CD8-positive, alpha-beta memory T cell (primary cell): Measurements from ENCODE around the gene CIDEB. TPM values are rescaled to one million over a fixed set of nuclear protein-coding genes. Genes with fewer than 3 reads are reported as not detected.

Source experiments
- CTCF ChIA-PET: fragments of 350-600 bp; sonication (Branson Sonifier 250); formaldehyde crosslinking; loops from one replicate; lab custom pipeline; 2021; ENCODE audit warnings: antibody characterized with exemption; lab: Charles Lee
- POLR2A ChIA-PET: fragments of 350-600 bp; sonication (Branson Sonifier 250); formaldehyde crosslinking; loops from one replicate; lab custom pipeline; 2021; ENCODE audit warnings: antibody characterized with exemption; lab: Charles Lee
- DNase-seq, 5 donors: peaks; one replicate each; pipeline versions ENCODE4 v3.0.0 to v3.0.0-alpha.2; 2020 to 2022; ENCODE audit warnings: mixed read lengths in 1 of 5
- H3K27ac ChIP-seq: one replicate; pipeline ENCODE4 v1.7.0; 2013; ENCODE audit warnings: low read depth, mild to moderate bottlenecking, low read length, moderate library complexity
- H3K27me3 ChIP-seq: 2 replicates; pipeline ENCODE4 v1.7.0; 2013; ENCODE audit warnings: low read length, mild to moderate bottlenecking; ENCODE audit not compliant: insufficient read depth, poor library complexity, severe bottlenecking
- H3K36me3 ChIP-seq: 2 replicates; pipeline ENCODE4 v1.7.0; 2013; ENCODE audit warnings: mild to moderate bottlenecking, low read length, moderate library complexity; ENCODE audit not compliant: insufficient read depth
- H3K4me1 ChIP-seq: 2 replicates; pipeline ENCODE4 v1.7.0; 2013; ENCODE audit warnings: mild to moderate bottlenecking, low read length, moderate library complexity; ENCODE audit not compliant: insufficient read depth
- H3K4me3 ChIP-seq: 2 replicates; pipeline ENCODE4 v1.7.0; 2013; ENCODE audit warnings: mild to moderate bottlenecking, low read length
- H3K9me3 ChIP-seq: 2 replicates; pipeline ENCODE4 v1.7.0; 2013; ENCODE audit warnings: mild to moderate bottlenecking, low read length
- H3K27ac Mint-ChIP-seq, 8 donors: one replicate each; pipeline ENCODE4 v1.8.0; 2020 to 2021; ENCODE audit warnings: mixed read lengths in 8 of 8, mild to moderate bottlenecking in 6 of 8, inconsistent platforms in 3 of 8, moderate library complexity in 3 of 8
- H3K27me3 Mint-ChIP-seq, 2 donors: one replicate each; pipeline ENCODE4 v1.8.0; 2020 to 2021; ENCODE audit warnings: mixed read lengths in 2 of 2, mild to moderate bottlenecking in 1 of 2, moderate library complexity in 1 of 2
- H3K36me3 Mint-ChIP-seq, 3 donors: one replicate each; pipeline ENCODE4 v1.8.0; 2020 to 2021; ENCODE audit warnings: mixed read lengths in 3 of 3, inconsistent platforms in 1 of 3, mild to moderate bottlenecking in 1 of 3
- H3K4me1 Mint-ChIP-seq, 3 donors: one replicate each; pipeline ENCODE4 v1.8.0; 2020 to 2021; ENCODE audit warnings: mixed read lengths in 3 of 3, inconsistent platforms in 1 of 3, mild to moderate bottlenecking in 1 of 3
- H3K4me3 Mint-ChIP-seq, 7 donors: one replicate each; pipeline ENCODE4 v1.8.0; 2020 to 2021; ENCODE audit warnings: mixed read lengths in 7 of 7, mild to moderate bottlenecking in 6 of 7, moderate library complexity in 4 of 7, inconsistent platforms in 2 of 7
- H3K9me3 Mint-ChIP-seq, 5 donors: one replicate each; pipeline ENCODE4 v1.8.0; 2020 to 2022; ENCODE audit warnings: mixed read lengths in 5 of 5, mild to moderate bottlenecking in 3 of 5, moderate library complexity in 2 of 5, inconsistent platforms in 1 of 5
- polyA plus RNA-seq: library from polyadenylated mRNA; unstranded; fragments of 300-500 nt; fragmentation: Illumina TruSeq; gene quantifications from one replicate; pipeline ENCODE4 v1.2.3, GENCODE V29; 2021
- total RNA-seq, 2 experiments: library from RNA; stranded (reverse); gene quantifications; one replicate each; pipeline ENCODE4 v1.2.3, GENCODE V29; 2021

The CIDEB gene
- total and polyA plus RNA-seq, 3 experiments from 2014 or later, result 12.4 to 27.5 (median 12.7) TPM

GRCh38 chr14:24262821-24263733, 44.7 kb downstream of the CIDEB start, which contains the start of gene TGM1:
Gene TGM1 (minus strand): TSS chr14:24263177. CDS start chr14:24262352, 825 bp downstream.
- Mint-ChIP-seq H3K4me3 (no peak within 1 kb of the TSS), H3K27me3 (no peaks in the 10 kb centered on the region), H3K4me1 (peaks cover 0 to 6% (median 5%) of the 10 kb centered on the region in 3 donors), H3K9me3 (no peaks in the 10 kb centered on the region), H3K27ac (peak within 1 kb of the TSS in 1 of 8 donors; percentile 64), H3K36me3 (peaks cover 7 to 53% (median 14%) of the 10 kb centered on the region in 3 donors)
- no peak within 1 kb of the TSS for H3K4me3 ChIP-seq
- ChIA-PET CTCF (interaction anchor here (1.0 to 1.8 kb wide), 3 partner anchors 8 to 34 kb away, joined by 3 to 6 read pairs (median 4); partner anchors contain the start of gene RABGGTA), POLR2A (no interaction called here)
- no peaks in the 10 kb centered on the region for H3K27me3 ChIP-seq
- no peaks in the 10 kb centered on the region for H3K4me1 ChIP-seq
- H3K9me3 ChIP-seq, result no peaks in the 10 kb centered on the region
- H3K27ac ChIP-seq, result no peak within 1 kb of the TSS
- peaks cover 14% of the 10 kb centered on the region for H3K36me3 ChIP-seq
- DNase-seq, result no peak

- Mint-ChIP-seq H3K9me3 (no peaks in the 10 kb centered on the region), H3K4me1 (peaks cover 0 to under 1% (median 0%) of the 10 kb centered on the region in 3 donors), H3K36me3 (peaks cover 2 to 50% (median 9%) of the 10 kb centered on the region in 3 donors), H3K4me3 (no peak overlapping the region), H3K27me3 (no peaks in the 10 kb centered on the region), H3K27ac (no peak overlapping the region)
- H3K36me3 ChIP-seq, result peaks cover 8% of the 10 kb centered on the region
- no peak overlapping the region for H3K27ac ChIP-seq
- no peak overlapping the region for H3K4me3 ChIP-seq
- H3K9me3 ChIP-seq, result no peaks in the 10 kb centered on the region
- POLR2A ChIA-PET, result no interaction called here
- CTCF ChIA-PET, result interaction anchor here (0.8 to 1.8 kb wide), 4 partner anchors 9 to 72 kb away, joined by 3 to 6 read pairs (median 3); partner anchors contain the start of genes RABGGTA and TINF2
- DNase-seq, result no peak
- no peaks in the 10 kb centered on the region for H3K4me1 ChIP-seq
- H3K27me3 ChIP-seq, result no peaks in the 10 kb centered on the region
These were observed 45.8 kb downstream of the CIDEB start for GRCh38 chr14:24261969-24262327.

DNA sequence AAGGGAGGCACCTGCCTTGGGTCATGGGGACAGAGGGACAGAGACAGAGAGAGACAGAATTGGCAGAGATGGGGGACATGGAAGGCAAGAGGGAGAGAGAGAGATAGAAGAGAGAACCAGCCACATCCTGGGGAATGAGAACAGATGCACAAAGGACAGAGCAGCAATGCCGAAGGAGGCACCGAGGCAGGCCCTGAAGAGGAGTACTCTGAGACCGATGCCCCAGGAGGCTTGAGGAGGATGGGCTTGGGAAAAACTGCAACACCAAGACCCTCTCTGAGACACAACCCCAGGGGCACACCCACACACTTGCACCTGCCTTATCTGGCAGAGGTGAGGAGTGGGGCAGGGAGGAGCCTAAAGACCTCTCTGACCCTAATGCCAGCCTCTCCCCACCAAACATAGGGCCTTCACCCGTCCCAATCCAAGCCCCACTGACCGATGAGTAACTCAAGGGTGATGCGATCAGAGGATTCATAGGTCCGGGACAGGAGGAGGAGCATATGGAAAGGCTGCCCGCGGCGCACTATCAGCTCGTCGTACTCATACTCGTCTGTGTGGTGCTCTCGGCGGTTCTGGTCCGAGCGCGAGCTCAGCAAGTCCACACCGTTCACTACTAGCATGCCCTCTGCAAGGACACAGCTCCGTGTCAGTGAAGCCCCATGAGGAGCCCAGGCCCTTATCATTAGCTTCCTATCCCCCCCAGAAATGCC, 46.4 kb downstream of the CIDEB start:
- H3K4me1 ChIP-seq, result no peaks in the 10 kb centered on the region
- CTCF ChIA-PET, result interaction anchor here (0.8 to 1.8 kb wide), 4 partner anchors 9 to 72 kb away, joined by 3 to 6 read pairs (median 3); partner anchors contain the start of genes RABGGTA and TINF2
- Mint-ChIP-seq H3K4me1 (no peaks in the 10 kb centered on the region), H3K36me3 (peaks cover 0 to 50% (median 4%) of the 10 kb centered on the region in 3 donors), H3K4me3 (no peak overlapping the region), H3K9me3 (no peaks in the 10 kb centered on the region), H3K27me3 (no peaks in the 10 kb centered on the region), H3K27ac (peak overlapping the region in 2 of 8 donors; percentile 26 to 42)
- H3K4me3 ChIP-seq, result no peak overlapping the region
- no peak overlapping the region for H3K27ac ChIP-seq
- no peak for DNase-seq
- POLR2A ChIA-PET, result no interaction called here
- no peaks in the 10 kb centered on the region for H3K9me3 ChIP-seq
- peaks cover 6% of the 10 kb centered on the region for H3K36me3 ChIP-seq
- no peaks in the 10 kb centered on the region for H3K27me3 ChIP-seq

- no peaks in the 10 kb centered on the region for H3K4me1 Mint-ChIP-seq
- H3K27me3 ChIP-seq, result no peaks in the 10 kb centered on the region
- no peak overlapping the region for H3K4me3 ChIP-seq
- POLR2A ChIA-PET, result no interaction called here
- no peak overlapping the region for H3K27ac ChIP-seq
- no peak overlapping the region for H3K4me3 Mint-ChIP-seq
- CTCF ChIA-PET, result no interaction called here
- H3K27me3 Mint-ChIP-seq, result no peaks in the 10 kb centered on the region
- H3K36me3 Mint-ChIP-seq, result peaks cover 0 to 45% (median 4%) of the 10 kb centered on the region in 3 donors
- DNase-seq, result no peak
- peaks cover 6% of the 10 kb centered on the region for H3K36me3 ChIP-seq
- H3K4me1 ChIP-seq, result no peaks in the 10 kb centered on the region
- no peaks in the 10 kb centered on the region for H3K9me3 ChIP-seq
- H3K9me3 Mint-ChIP-seq, result no peaks in the 10 kb centered on the region
- H3K27ac Mint-ChIP-seq, result peak overlapping the region in 2 of 8 donors; percentile 13 to 42
These were observed 47.0 kb downstream of the CIDEB start for GRCh38 chr14:24260780-24261157.

- Histone ChIP-seq H3K9me3 (no peaks in the 10 kb centered on the region), H3K27ac (no peak overlapping the region), H3K4me1 (no peaks in the 10 kb centered on the region), H3K27me3 (no peaks in the 10 kb centered on the region), H3K4me3 (no peak overlapping the region), H3K36me3 (peaks cover 3% of the 10 kb centered on the region)
- no peaks in the 10 kb centered on the region for H3K27me3 Mint-ChIP-seq
- H3K27ac Mint-ChIP-seq, result peak overlapping the region in 2 of 8 donors; percentile 57 to 63
- CTCF ChIA-PET, result no interaction called here
- peaks cover 0 to 45% (median 4%) of the 10 kb centered on the region in 3 donors for H3K36me3 Mint-ChIP-seq
- POLR2A ChIA-PET, result no interaction called here
- DNase-seq, result no peak
- no peaks in the 10 kb centered on the region for H3K4me1 Mint-ChIP-seq
- no peaks in the 10 kb centered on the region for H3K9me3 Mint-ChIP-seq
- no peak overlapping the region for H3K4me3 Mint-ChIP-seq
These were observed 47.6 kb downstream of the CIDEB start for GRCh38 chr14:24260026-24260779.

- no peaks in the 10 kb centered on the region for H3K27me3 ChIP-seq
- H3K9me3 ChIP-seq, result no peaks in the 10 kb centered on the region
- H3K27ac ChIP-seq, result no peak overlapping the region
- ChIA-PET POLR2A (no interaction called here), CTCF (no interaction called here)
- peaks cover 7% of the 10 kb centered on the region for H3K36me3 ChIP-seq
- Mint-ChIP-seq H3K9me3 (no peaks in the 10 kb centered on the region), H3K27me3 (no peaks in the 10 kb centered on the region), H3K4me1 (no peaks in the 10 kb centered on the region), H3K36me3 (peaks cover 0 to 43% (median 4%) of the 10 kb centered on the region in 3 donors), H3K27ac (peak overlapping the region in 2 of 8 donors; percentile 57 to 63), H3K4me3 (no peak overlapping the region)
- no peak for DNase-seq
- no peaks in the 10 kb centered on the region for H3K4me1 ChIP-seq
- no peak overlapping the region for H3K4me3 ChIP-seq
These were observed 48.3 kb downstream of the CIDEB start for GRCh38 chr14:24259282-24260025.

DNA sequence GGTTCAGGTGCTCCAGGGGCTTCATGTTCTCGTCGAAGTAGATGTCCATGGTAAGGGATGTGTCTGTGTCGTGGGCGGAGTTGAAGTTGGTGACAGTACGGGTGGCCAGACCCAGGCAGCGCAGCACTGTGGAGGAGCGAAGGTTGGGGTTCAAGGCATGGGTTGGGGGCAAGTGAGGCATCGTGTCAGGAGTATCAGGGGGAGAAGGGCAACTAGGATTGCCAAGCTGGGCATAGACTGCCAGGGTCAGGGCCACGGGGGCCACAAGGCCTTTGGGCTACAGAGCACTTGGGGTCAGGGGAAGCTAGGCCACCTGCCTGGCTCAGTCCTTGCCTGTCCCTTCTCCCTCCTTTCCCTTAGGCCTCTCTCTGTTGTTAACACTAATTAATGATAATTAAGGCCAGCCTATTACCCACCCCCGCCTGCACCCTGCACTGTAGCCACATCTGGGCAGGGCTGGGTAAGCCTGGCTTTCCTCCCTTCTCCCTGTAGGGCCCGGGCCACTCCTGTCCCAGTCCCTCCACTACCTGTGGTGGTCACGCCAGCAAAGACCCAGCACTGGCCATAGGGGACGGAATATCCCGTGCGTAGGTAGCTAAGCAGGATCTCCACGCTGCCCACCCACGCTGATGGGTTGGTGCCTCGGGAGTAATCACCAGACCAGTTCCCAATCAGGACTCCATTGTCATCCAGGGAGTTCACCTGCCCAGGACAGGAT, 49.1 kb downstream of the CIDEB start:
- CTCF ChIA-PET, result interaction anchor here (0.6 kb wide), 1 partner anchor 49 kb away, joined by 3 read pairs; the partner anchor contains the start of gene CIDEB
- Mint-ChIP-seq H3K27me3 (no peaks in the 10 kb centered on the region), H3K4me3 (no peak overlapping the region), H3K9me3 (no peaks in the 10 kb centered on the region), H3K36me3 (peaks cover 0 to 50% (median 6%) of the 10 kb centered on the region in 3 donors), H3K4me1 (no peaks in the 10 kb centered on the region), H3K27ac (peak overlapping the region in 1 of 8 donors; percentile 36)
- POLR2A ChIA-PET, result no interaction called here
- Histone ChIP-seq H3K4me3 (no peak overlapping the region), H3K27me3 (no peaks in the 10 kb centered on the region), H3K9me3 (no peaks in the 10 kb centered on the region), H3K27ac (no peak overlapping the region), H3K4me1 (no peaks in the 10 kb centered on the region), H3K36me3 (peaks cover 7% of the 10 kb centered on the region)
- DNase-seq, result no peak
